Neuronal stem cell (in vitro differentiated cells): Measurements from ENCODE around the gene NTN4.
"Not testable (repeated sequence)": the region's sequence is repeated elsewhere in the genome, so short reads cannot be mapped to it uniquely, and the experiment has no call there.

Experiments used
- DNase-seq: peaks from one replicate; pipeline ENCODE4 v3.0.0-alpha.2; 2013; ENCODE audit warnings: low spot score
- H2AFZ ChIP-seq: one replicate; pipeline ENCODE4 v1.6.1; 2013; ENCODE audit warnings: mild to moderate bottlenecking, low read length, inconsistent platforms
- H2AK5ac ChIP-seq: 2 replicates; pipeline ENCODE4 v1.6.1; 2013; ENCODE audit warnings: low read depth, mild to moderate bottlenecking, inconsistent platforms, low read length, moderate library complexity, mixed read lengths
- H2BK120ac ChIP-seq: 2 replicates; pipeline ENCODE4 v1.6.1; 2013; ENCODE audit warnings: low read depth, mild to moderate bottlenecking, inconsistent platforms, low read length, moderate library complexity, mixed read lengths
- H2BK12ac ChIP-seq: one replicate; pipeline ENCODE4 v1.6.1; 2013; ENCODE audit warnings: low read length, inconsistent platforms
- H2BK15ac ChIP-seq: 2 replicates; pipeline ENCODE4 v1.6.1; 2013; ENCODE audit warnings: mild to moderate bottlenecking, low read length, inconsistent platforms, mixed read lengths
- H2BK5ac ChIP-seq: one replicate; pipeline ENCODE4 v1.6.1; 2013; ENCODE audit warnings: inconsistent platforms, mild to moderate bottlenecking, low read length, moderate library complexity
- H3K14ac ChIP-seq: one replicate; pipeline ENCODE4 v1.6.1; 2013; ENCODE audit warnings: low read length, inconsistent platforms
- H3K18ac ChIP-seq: 2 replicates; pipeline ENCODE4 v1.6.1; 2013; ENCODE audit warnings: low read length, inconsistent platforms
- H3K23ac ChIP-seq: 2 replicates; pipeline ENCODE4 v1.6.1; 2013; ENCODE audit warnings: low read depth, mild to moderate bottlenecking, mixed read lengths, low read length, inconsistent platforms; ENCODE audit not compliant: poor library complexity
- H3K27ac ChIP-seq: replicated peaks from 3 replicates; pipeline ENCODE4 v1.5.1; 2013; ENCODE audit warnings: low read length, inconsistent platforms
- H3K27me3 ChIP-seq, 3 experiments: 2 replicates each; pipeline ENCODE4 v1.6.1; 2013; ENCODE audit warnings: low read length in 3 of 3, mild to moderate bottlenecking in 2 of 3, inconsistent platforms in 1 of 3, low read depth in 1 of 3, mixed read lengths in 1 of 3, moderate library complexity in 1 of 3; ENCODE audit not compliant: control insufficient read depth in 3 of 3, insufficient read depth in 3 of 3
- H3K36me3 ChIP-seq, 2 donors: replicated peaks in 1 of 2; 2 replicates each; pipeline ENCODE4 v1.6.1; 2013; ENCODE audit warnings: low read length in 2 of 2; ENCODE audit not compliant: control insufficient read depth in 2 of 2, insufficient read depth in 2 of 2
- H3K4ac ChIP-seq: 2 replicates; pipeline ENCODE4 v1.6.1; 2013; ENCODE audit warnings: inconsistent platforms, mild to moderate bottlenecking, low read length, moderate library complexity
- H3K4me1 ChIP-seq, 2 donors: 1 replicate in 1 of 2; 2 replicates in 1 of 2; pipeline ENCODE4 v1.6.1; 2013; ENCODE audit warnings: low read length in 2 of 2, low read depth in 1 of 2; ENCODE audit not compliant: control insufficient read depth in 2 of 2, insufficient read depth in 1 of 2
- H3K4me2 ChIP-seq: one replicate; pipeline ENCODE4 v1.6.1; 2013; ENCODE audit warnings: mild to moderate bottlenecking, low read length, inconsistent platforms; ENCODE audit not compliant: insufficient read depth, poor library complexity, severe bottlenecking
- H3K4me3 ChIP-seq, 2 donors: 2 replicates each; pipeline ENCODE4 v1.5.1; 2013; ENCODE audit warnings: low read length in 2 of 2, mild to moderate bottlenecking in 2 of 2, inconsistent platforms in 1 of 2, moderate library complexity in 1 of 2
- H3K79me1 ChIP-seq: one replicate; pipeline ENCODE4 v1.6.1; 2013; ENCODE audit warnings: low read depth, mild to moderate bottlenecking, inconsistent platforms, low read length, moderate library complexity
- H3K9ac ChIP-seq: one replicate; pipeline ENCODE4 v1.6.1; 2013; ENCODE audit warnings: mild to moderate bottlenecking, low read depth, low read length, inconsistent platforms; ENCODE audit not compliant: poor library complexity
- H3K9me3 ChIP-seq, 2 donors: replicated peaks in 1 of 2; 2 replicates each; pipeline versions ENCODE3 to v1.6.1; 2013; ENCODE audit warnings: low read length in 2 of 2, mild to moderate bottlenecking in 2 of 2, inconsistent platforms in 1 of 2, low read depth in 1 of 2, mixed read lengths in 1 of 2, moderate library complexity in 1 of 2; ENCODE audit not compliant: control insufficient read depth in 2 of 2, insufficient read depth in 1 of 2
- H4K8ac ChIP-seq: one replicate; pipeline ENCODE4 v1.6.1; 2013; ENCODE audit warnings: low read depth, mild to moderate bottlenecking, inconsistent platforms, low read length, moderate library complexity
- H4K91ac ChIP-seq: one replicate; pipeline ENCODE4 v1.6.1; 2013; ENCODE audit warnings: low read length, low read depth, mild to moderate bottlenecking, inconsistent platforms; ENCODE audit not compliant: poor library complexity
- WGBS, 2 donors: extraction: QIAGEN DNeasy Blood & Tissue Kit; methylation state at CpG; one replicate each; pipeline ENCODE4 v1.1.7; 2013; ENCODE audit warnings: missing lambda C conversion rate in 2 of 2, mixed read lengths in 1 of 2; ENCODE audit not compliant: insufficient read length in 2 of 2, insufficient replicate concordance in 1 of 2; ENCODE audit errors: extremely low coverage in 2 of 2; 5-methylcytosine and 5-hydroxymethylcytosine counted together

NTN4 gene

DNA sequence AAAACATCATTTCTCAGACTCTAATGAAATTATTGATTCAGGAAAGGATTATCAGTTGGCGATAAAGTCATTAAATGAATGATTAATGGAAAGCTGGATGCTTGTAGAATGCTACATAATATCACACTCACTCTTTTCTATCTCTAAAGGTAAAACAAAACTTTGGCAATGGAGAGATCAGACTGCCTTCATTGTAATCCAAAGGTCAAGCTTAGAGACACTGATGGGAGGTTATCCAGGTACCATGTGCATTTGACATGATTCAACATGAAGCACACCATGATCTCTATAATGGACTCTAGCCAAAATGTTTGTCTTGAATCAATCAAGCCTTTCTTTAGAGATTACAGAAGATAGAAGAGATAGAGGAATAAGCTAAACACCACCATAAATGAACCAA is 129.2 kb downstream of the NTN4 start:
- no peaks in the 10 kb centered on the region for H3K36me3 ChIP-seq
- no peak overlapping the region for H3K27ac ChIP-seq
- H3K23ac ChIP-seq = no peak overlapping the region
- H4K91ac ChIP-seq = no peak overlapping the region
- no peaks in the 10 kb centered on the region for H3K79me1 ChIP-seq
- no peak overlapping the region for H2BK120ac ChIP-seq
- no peak overlapping the region for H4K8ac ChIP-seq
- no peak overlapping the region for H3K9ac ChIP-seq
- H2AK5ac ChIP-seq = no peak overlapping the region
- DNase-seq = no peak
- no CpG with 5 or more reads among the region's 1 CpG for WGBS, 2 donors
- H2BK12ac ChIP-seq = no peak overlapping the region
- H3K9me3 ChIP-seq = no peaks in the 10 kb centered on the region
- no peak overlapping the region for H3K4ac ChIP-seq
- H2AFZ ChIP-seq = no peak overlapping the region
- H3K27me3 ChIP-seq = no peaks in the 10 kb centered on the region
- H2BK5ac ChIP-seq = no peak overlapping the region
- no peak overlapping the region for H3K4me3 ChIP-seq
- no peak overlapping the region for H3K18ac ChIP-seq
- no peak overlapping the region for H3K4me2 ChIP-seq
- no peak overlapping the region for H3K14ac ChIP-seq
- H3K4me1 ChIP-seq = no peaks in the 10 kb centered on the region
- no peak overlapping the region for H2BK15ac ChIP-seq

- no peak overlapping the region for H2BK15ac ChIP-seq
- no peaks in the 10 kb centered on the region for H3K36me3 ChIP-seq
- H3K9ac ChIP-seq = no peak overlapping the region
- no peak for DNase-seq
- no peak overlapping the region for H3K18ac ChIP-seq
- no peak overlapping the region for H3K23ac ChIP-seq
- H3K9me3 ChIP-seq = no peaks in the 10 kb centered on the region
- WGBS, 2 donors = no CpG with 5 or more reads among the region's 6 CpGs
- no peak overlapping the region for H3K4ac ChIP-seq
- no peak overlapping the region for H3K27ac ChIP-seq
- no peak overlapping the region for H3K4me3 ChIP-seq
- no peaks in the 10 kb centered on the region for H3K79me1 ChIP-seq
- no peak overlapping the region for H2BK120ac ChIP-seq
- H2BK5ac ChIP-seq = no peak overlapping the region
- H2AFZ ChIP-seq = no peak overlapping the region
- H2AK5ac ChIP-seq = no peak overlapping the region
- H3K14ac ChIP-seq = no peak overlapping the region
- H4K91ac ChIP-seq = no peak overlapping the region
- no peak overlapping the region for H4K8ac ChIP-seq
- H3K4me1 ChIP-seq = peaks cover 0 to 3% of the 10 kb centered on the region in 2 donors
- H3K4me2 ChIP-seq = no peak overlapping the region
- no peaks in the 10 kb centered on the region for H3K27me3 ChIP-seq
- no peak overlapping the region for H2BK12ac ChIP-seq
Observed at GRCh38 chr12:95658386-95658785, 132.2 kb downstream of the NTN4 start.

DNA sequence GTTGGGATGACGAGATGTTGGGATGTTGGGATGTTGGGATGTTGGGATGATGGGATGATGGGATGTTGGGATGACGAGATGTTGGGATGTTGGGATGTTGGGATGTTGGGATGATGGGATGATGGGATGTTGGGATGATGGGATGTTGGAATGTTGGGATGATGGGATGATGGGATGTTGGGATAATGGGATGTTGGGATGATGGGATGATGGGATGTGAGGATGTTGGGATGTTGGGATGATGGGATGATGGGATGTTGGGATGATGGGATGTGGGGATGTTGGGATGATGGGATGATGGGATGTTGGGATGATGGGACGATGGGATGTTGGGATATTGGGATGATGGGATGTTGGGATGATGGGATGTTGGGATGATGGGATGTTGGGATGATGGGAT is 135.9 kb downstream of the NTN4 start:
- H3K9ac ChIP-seq, H3K4me1 ChIP-seq, H3K14ac ChIP-seq, DNase-seq, H2BK15ac ChIP-seq, H3K4ac ChIP-seq, H4K91ac ChIP-seq, H3K4me3 ChIP-seq, H3K36me3 ChIP-seq, H3K4me2 ChIP-seq, H2AFZ ChIP-seq, H3K18ac ChIP-seq, H3K79me1 ChIP-seq, H4K8ac ChIP-seq, H3K27me3 ChIP-seq, H2BK12ac ChIP-seq, H2AK5ac ChIP-seq, H2BK5ac ChIP-seq, H2BK120ac ChIP-seq, H3K23ac ChIP-seq, H3K9me3 ChIP-seq, H3K27ac ChIP-seq: not testable (repeated sequence)
- WGBS, 2 donors = 100% methylated on average over 1 to 3 of the region's 3 CpGs

GRCh38 chr12:95653771-95654546 is 136.6 kb downstream of the NTN4 start:
- Histone ChIP-seq H3K9me3 (no peaks in the 10 kb centered on the region), H3K27ac (peak overlapping the region; percentile 65), H2AK5ac (no peak overlapping the region), H2AFZ (peak overlapping the region; percentile 28), H2BK12ac (no peak overlapping the region), H4K91ac (no peak overlapping the region), H3K23ac (no peak overlapping the region), H3K4me3 (no peak overlapping the region), H3K27me3 (no peaks in the 10 kb centered on the region), H2BK120ac (no peak overlapping the region), H3K9ac (no peak overlapping the region), H2BK5ac (no peak overlapping the region), H3K4me2 (no peak overlapping the region), H3K18ac (no peak overlapping the region), H3K4me1 (peaks cover 0 to 7% of the 10 kb centered on the region in 2 donors), H3K79me1 (no peaks in the 10 kb centered on the region), H4K8ac (no peak overlapping the region), H3K36me3 (no peaks in the 10 kb centered on the region), H2BK15ac (no peak overlapping the region), H3K4ac (no peak overlapping the region), H3K14ac (no peak overlapping the region)
- DNase-seq = peak; percentile 43
- no CpG with 5 or more reads among the region's 9 CpGs for WGBS, 2 donors
